GM19467 (cell line): ENCODE data around the gene HAGHL.
"Not testable (repeated sequence)": the region's sequence is repeated elsewhere in the genome, so short reads cannot be mapped to it uniquely, and the experiment has no call there.

Experiments used
- ATAC-seq: cut with Tn5 transposase; IDR thresholded peaks from one replicate; pipeline ENCODE4 v1.9.1; 2021; ENCODE audit warnings: mild to moderate bottlenecking, moderate library complexity; ENCODE audit not compliant: unreplicated experiment

The HAGHL gene

GRCh38 chr16:706189-707061 lies 20.5 kb upstream of the HAGHL start:
- no peak for ATAC-seq

- no peak for ATAC-seq
These were observed 19.8 kb upstream of the HAGHL start for GRCh38 chr16:707062-707538.

GRCh38 chr16:708019-708418 lies 18.9 kb upstream of the HAGHL start:
- ATAC-seq: no peak

- no peak for ATAC-seq
These were observed 17.9 kb upstream of the HAGHL start for GRCh38 chr16:708959-709358.

- ATAC-seq: no peak
These were observed 17.1 kb upstream of the HAGHL start for GRCh38 chr16:709566-710499.

GRCh38 chr16:710500-711075 lies 16.3 kb upstream of the HAGHL start:
- no peak for ATAC-seq

GRCh38 chr16:711084-711483 lies 15.8 kb upstream of the HAGHL start:
- ATAC-seq: no peak

GRCh38 chr16:711548-712320 lies 15.2 kb upstream of the HAGHL start:
- no peak for ATAC-seq

- not testable (repeated sequence) for ATAC-seq
These were observed 14.1 kb upstream of the HAGHL start for GRCh38 chr16:712740-713250.

GRCh38 chr16:714079-714478 lies 12.8 kb upstream of the HAGHL start:
- ATAC-seq: no peak

- ATAC-seq: no peak
These were observed 12.1 kb upstream of the HAGHL start, which contains the start of gene METRN for GRCh38 chr16:714558-715476. Gene METRN (plus strand): TSS chr16:715118. CDS start chr16:715290, 172 bp downstream.

- no peak for ATAC-seq
These were observed 11.3 kb upstream of the HAGHL start for GRCh38 chr16:715477-716199.

- no peak for ATAC-seq
These were observed 10.7 kb upstream of the HAGHL start for GRCh38 chr16:716200-716568.

- ATAC-seq: no peak
These were observed 10.1 kb upstream of the HAGHL start for GRCh38 chr16:716768-717325.

- no peak for ATAC-seq
These were observed 9.3 kb upstream of the HAGHL start for GRCh38 chr16:717450-718245.

GRCh38 chr16:718389-718788 lies 8.5 kb upstream of the HAGHL start:
- ATAC-seq: no peak

- ATAC-seq: no peak
These were observed 8.0 kb upstream of the HAGHL start for GRCh38 chr16:718922-719321.
